ENCODE results near the gene NBEAL1. TPM values are rescaled to one million over a fixed set of nuclear protein-coding genes. Genes with fewer than 3 reads are reported as not detected.
"Not testable (repeated sequence)": the region's sequence is repeated elsewhere in the genome, so short reads cannot be mapped to it uniquely, and the experiment has no call there.

The NBEAL1 gene
- total RNA-seq, 4 donors from 2014 or later: 22.7 to 31.2 (median 28.1) TPM

DNA sequence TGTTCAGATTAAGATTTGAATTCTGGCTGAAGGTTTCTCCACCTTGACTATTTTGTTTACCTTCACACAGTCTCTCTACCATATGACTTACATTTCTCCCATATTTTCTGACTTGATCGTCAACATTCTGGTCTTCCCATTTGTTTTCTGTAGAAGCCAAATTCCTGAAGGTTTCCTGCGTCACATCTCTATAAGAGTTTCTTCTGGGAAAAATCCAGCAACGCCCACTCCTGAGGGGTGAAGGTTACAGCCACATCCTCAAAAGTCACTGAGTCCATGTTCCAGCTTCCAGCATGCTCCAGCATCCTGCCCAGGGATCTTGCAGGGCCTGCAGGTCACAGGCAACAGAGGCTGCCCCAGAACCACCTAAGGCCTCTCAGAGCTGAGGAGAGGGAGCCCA is 47.5 kb downstream of the NBEAL1 start:
- 91 to 94% methylated on average over 3 of the region's 3 CpGs for WGBS, 2 donors

GRCh38 chr2:203066519-203067091 is 51.9 kb downstream of the NBEAL1 start:
- peaks cover 0 to 76% (median 7%) of the 10 kb centered on the region in 3 donors for H3K36me3 ChIP-seq
- H3K27me3 ChIP-seq; intact Hi-C loops (cut with DNase I); H3K4me3 ChIP-seq; H3K27ac ChIP-seq; H3K9me3 ChIP-seq; DNase-seq; H3K4me1 ChIP-seq: not testable (repeated sequence)
- 95 to 99% methylated on average over 8 of the region's 36 CpGs for WGBS, 2 donors

More for the DNA sequence above, 47.5 kb downstream of the NBEAL1 start:
- TF ChIP-seq CTCF (IDR thresholded peaks at IDR 0.05): no peak
- TF ChIP-seq POLR2A (IDR thresholded peaks at IDR 0.05): no peak
- H3K9me3 ChIP-seq: no peaks in the 10 kb centered on the region
- no peaks in the 10 kb centered on the region for H3K27me3 ChIP-seq
- intact Hi-C loops (cut with DNase I): no loop called here
- no peak overlapping the region for H3K27ac ChIP-seq
- H3K4me1 ChIP-seq: no peaks in the 10 kb centered on the region
- peaks cover 0 to 94% (median 0%) of the 10 kb centered on the region in 3 donors for H3K36me3 ChIP-seq
- H3K4me3 ChIP-seq: no peak overlapping the region
- DNase-seq: no peak

GRCh38 chr2:203070701-203071100 is 56.0 kb downstream of the NBEAL1 start:
- no peak overlapping the region for H3K4me3 ChIP-seq
- TF ChIP-seq CTCF (IDR thresholded peaks at IDR 0.05): no peak
- no peak for TF ChIP-seq POLR2A (IDR thresholded peaks at IDR 0.05)
- H3K36me3 ChIP-seq: peaks cover 0 to 58% (median 11%) of the 10 kb centered on the region in 3 donors

DNA sequence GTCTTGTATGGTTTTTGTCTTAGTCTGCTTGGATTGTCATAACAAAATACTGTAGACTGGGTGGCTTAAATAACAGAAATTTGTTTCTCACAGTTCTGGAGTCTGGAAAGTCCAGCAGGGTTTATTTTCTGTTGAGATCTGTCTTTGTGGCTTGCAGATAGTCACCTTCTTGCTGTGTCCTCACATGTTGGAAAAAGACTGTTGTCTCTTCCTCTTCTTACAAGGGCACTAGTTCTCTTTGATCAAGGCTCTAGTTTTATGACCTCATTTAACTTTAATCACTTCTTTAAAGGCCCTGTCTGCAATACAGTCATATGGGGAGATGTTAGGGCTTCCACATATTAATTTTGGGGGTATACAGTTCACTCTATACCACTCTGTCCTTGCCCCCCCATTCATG is 56.5 kb downstream of the NBEAL1 start:
- DNase-seq: no peak
- H3K4me3 ChIP-seq: no peak overlapping the region
- H3K4me1 ChIP-seq: no peaks in the 10 kb centered on the region
- H3K27ac ChIP-seq: no peak overlapping the region
- intact Hi-C loops (cut with DNase I): no loop called here
- H3K27me3 ChIP-seq: no peaks in the 10 kb centered on the region
- H3K36me3 ChIP-seq: peaks cover 0 to 54% (median 11%) of the 10 kb centered on the region in 3 donors
- no peaks in the 10 kb centered on the region for H3K9me3 ChIP-seq
- TF ChIP-seq POLR2A (IDR thresholded peaks at IDR 0.05) (no peak), CTCF (IDR thresholded peaks at IDR 0.05) (no peak)

More at GRCh38 chr2:203070701-203071100, 56.0 kb downstream of the NBEAL1 start:
- H3K27ac ChIP-seq: no peak overlapping the region
- no peaks in the 10 kb centered on the region for H3K4me1 ChIP-seq
- DNase-seq: no peak
- H3K27me3 ChIP-seq: no peaks in the 10 kb centered on the region
- H3K9me3 ChIP-seq: no peaks in the 10 kb centered on the region
- WGBS, 2 donors: 63 to 70% methylated on average over 2 of the region's 2 CpGs
- intact Hi-C loops (cut with DNase I): no loop called here

GRCh38 chr2:203072371-203072770 is 57.7 kb downstream of the NBEAL1 start:
- no peak for TF ChIP-seq CTCF (IDR thresholded peaks at IDR 0.05)
- no peak for TF ChIP-seq POLR2A (IDR thresholded peaks at IDR 0.05)
- Histone ChIP-seq H3K27me3 (no peaks in the 10 kb centered on the region), H3K27ac (no peak overlapping the region), H3K4me1 (no peaks in the 10 kb centered on the region), H3K36me3 (peaks cover 0 to 56% (median 11%) of the 10 kb centered on the region in 3 donors), H3K9me3 (no peaks in the 10 kb centered on the region), H3K4me3 (no peak overlapping the region)
- no peak for DNase-seq
- intact Hi-C loops (cut with DNase I): no loop called here

DNA sequence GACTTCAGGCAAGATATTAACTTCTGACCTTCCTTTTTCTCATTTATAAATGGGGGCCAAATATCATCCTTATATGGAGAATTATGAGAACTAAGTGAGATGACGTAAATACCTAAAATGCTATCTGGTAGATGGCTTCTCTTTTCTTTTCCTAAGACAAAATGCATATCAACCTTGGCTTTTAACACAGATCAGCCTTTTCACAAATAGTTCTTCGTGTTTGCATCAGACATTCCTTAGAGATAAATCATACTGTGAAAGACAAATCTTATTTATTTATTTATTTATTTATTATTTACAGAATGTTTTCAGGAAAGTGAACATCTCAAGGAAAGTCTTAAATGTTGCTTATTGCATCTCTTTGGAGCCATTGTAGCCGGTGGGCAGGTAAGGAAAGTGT is 62.8 kb downstream of the NBEAL1 start:
- no peak overlapping the region for H3K27ac ChIP-seq
- H3K4me1 ChIP-seq: no peaks in the 10 kb centered on the region
- DNase-seq: no peak
- intact Hi-C loops (cut with DNase I): no loop called here
- WGBS, 2 donors: 73 to 85% methylated on average over 3 of the region's 3 CpGs
- H3K36me3 ChIP-seq: peaks cover 0 to 51% (median 4%) of the 10 kb centered on the region in 3 donors
- H3K4me3 ChIP-seq: no peak overlapping the region
- TF ChIP-seq CTCF (IDR thresholded peaks at IDR 0.05): no peak
- TF ChIP-seq POLR2A (IDR thresholded peaks at IDR 0.05): no peak
- H3K9me3 ChIP-seq: no peaks in the 10 kb centered on the region
- H3K27me3 ChIP-seq: no peaks in the 10 kb centered on the region

Measured in esophagus squamous epithelium (tissue), 5 donors.